CD14-positive monocyte (primary cell): ENCODE data around the gene GINS2. TPM values are rescaled to one million over a fixed set of nuclear protein-coding genes. Genes with fewer than 3 reads are reported as not detected.

Experiments
- DNase-seq, 3 donors: peaks; one replicate each; pipeline ENCODE4 v3.0.0-alpha.2; 2011 to 2022
- H2AFZ ChIP-seq: 2 replicates; pipeline ENCODE4 v1.6.0; 2012; ENCODE audit warnings: mild to moderate bottlenecking, low read depth, low read length, inconsistent platforms; ENCODE audit not compliant: insufficient read depth, poor library complexity, severe bottlenecking
- H3K27ac ChIP-seq, 2 donors: 1 replicate in 1 of 2; 2 replicates in 1 of 2; pipeline ENCODE4 v1.5.1; 2012 to 2013; ENCODE audit warnings: low read length in 2 of 2, control low read depth in 1 of 2, inconsistent platforms in 1 of 2, low read depth in 1 of 2, mild to moderate bottlenecking in 1 of 2
- H3K27me3 ChIP-seq, 2 donors: one replicate each; pipeline versions ENCODE4 v1.6.0 to v1.6.1; 2011 to 2013; ENCODE audit warnings: low read length in 2 of 2; ENCODE audit not compliant: control insufficient read depth in 2 of 2, insufficient read depth in 2 of 2
- H3K36me3 ChIP-seq, 2 donors: replicated peaks in 1 of 2; 1 replicate in 1 of 2; 2 replicates in 1 of 2; pipeline versions ENCODE4 v1.5.1 to v1.6.1; 2012 to 2013; ENCODE audit warnings: low read length in 2 of 2, control low read depth in 1 of 2, inconsistent platforms in 1 of 2, mild to moderate bottlenecking in 1 of 2; ENCODE audit not compliant: insufficient read depth in 2 of 2, control insufficient read depth in 1 of 2
- H3K4me1 ChIP-seq, 2 donors: 1 replicate in 1 of 2; 2 replicates in 1 of 2; pipeline versions ENCODE4 v1.5.1 to v1.6.1; 2012 to 2013; ENCODE audit warnings: low read length in 2 of 2, control low read depth in 1 of 2, inconsistent platforms in 1 of 2, mild to moderate bottlenecking in 1 of 2, moderate library complexity in 1 of 2; ENCODE audit not compliant: insufficient read depth in 2 of 2, control insufficient read depth in 1 of 2
- H3K4me2 ChIP-seq: replicated peaks from 2 replicates; pipeline ENCODE3; 2012; ENCODE audit warnings: low read length, moderate library complexity, mild to moderate bottlenecking; ENCODE audit not compliant: poor library complexity, severe bottlenecking; ENCODE audit errors: extremely low read depth
- H3K4me3 ChIP-seq, 3 experiments: fragments of 200-600 bp in 1 of 3; sonication (generic) in 1 of 3; replicated peaks in 1 of 3; 1 replicate in 2 of 3; 2 replicates in 1 of 3; pipeline ENCODE4 v1.5.1; 2011 to 2013; ENCODE audit warnings: low read length in 3 of 3, mild to moderate bottlenecking in 3 of 3, control low read depth in 2 of 3, low read depth in 2 of 3, inconsistent platforms in 1 of 3, moderate library complexity in 1 of 3
- H3K79me2 ChIP-seq: 2 replicates; pipeline ENCODE4 v1.6.0; 2012; ENCODE audit warnings: mild to moderate bottlenecking, control low read depth, inconsistent platforms, low read length, moderate library complexity; ENCODE audit not compliant: insufficient read depth
- H3K9ac ChIP-seq: 2 replicates; pipeline ENCODE4 v1.6.0; 2017; ENCODE audit warnings: low read length, mild to moderate bottlenecking; ENCODE audit not compliant: insufficient read depth, poor library complexity, severe bottlenecking
- H3K9me3 ChIP-seq, 2 donors: replicated peaks in 1 of 2; 1 replicate in 1 of 2; 2 replicates in 1 of 2; pipeline versions ENCODE4 v1.5.1 to v1.6.1; 2012 to 2013; ENCODE audit warnings: low read length in 2 of 2, control low read depth in 1 of 2; ENCODE audit not compliant: control insufficient read depth in 1 of 2, insufficient read depth in 1 of 2
- H4K20me1 ChIP-seq: 2 replicates; pipeline ENCODE4 v1.6.0; 2012; ENCODE audit warnings: mild to moderate bottlenecking, low read length, control low read depth, moderate library complexity; ENCODE audit not compliant: insufficient read depth
- H3K27ac Mint-ChIP-seq, 7 donors: one replicate each; pipeline ENCODE4 v1.8.0; 2020; ENCODE audit warnings: mild to moderate bottlenecking in 7 of 7, mixed read lengths in 7 of 7, moderate library complexity in 6 of 7, inconsistent platforms in 2 of 7
- H3K27me3 Mint-ChIP-seq, 3 donors: one replicate each; pipeline ENCODE4 v1.8.0; 2021 to 2022; ENCODE audit warnings: low read depth in 3 of 3, mild to moderate bottlenecking in 3 of 3, mixed read lengths in 3 of 3, moderate library complexity in 3 of 3, inconsistent platforms in 1 of 3
- H3K36me3 Mint-ChIP-seq, 2 donors: one replicate each; pipeline ENCODE4 v1.8.0; 2020; ENCODE audit warnings: mixed read lengths in 2 of 2, inconsistent platforms in 1 of 2, mild to moderate bottlenecking in 1 of 2
- H3K4me1 Mint-ChIP-seq: one replicate; pipeline ENCODE4 v1.8.0; 2020; ENCODE audit warnings: mild to moderate bottlenecking, mixed read lengths
- H3K4me3 Mint-ChIP-seq, 2 donors: one replicate each; pipeline ENCODE4 v1.8.0; 2020; ENCODE audit warnings: mild to moderate bottlenecking in 2 of 2, mixed read lengths in 2 of 2, moderate library complexity in 1 of 2
- H3K9me3 Mint-ChIP-seq, 7 donors: one replicate each; pipeline ENCODE4 v1.8.0; 2020 to 2022; ENCODE audit warnings: mixed read lengths in 7 of 7, mild to moderate bottlenecking in 6 of 7, moderate library complexity in 6 of 7, inconsistent platforms in 2 of 7
- CTCF ChIP-seq: fragments of 200-600 bp; IDR thresholded peaks from one replicate; pipeline ENCODE4 v1.8.0; 2022; ENCODE audit warnings: antibody characterized with exemption, mild to moderate bottlenecking
- WGBS: methylation state at CpG from one replicate; pipeline ENCODE4 v1.1.5; 2013; ENCODE audit warnings: missing lambda C conversion rate; ENCODE audit not compliant: insufficient coverage; 5-methylcytosine and 5-hydroxymethylcytosine counted together
- intact Hi-C, 2 donors: fragments of 100-400 bp; cut with micrococcal nuclease; formaldehyde crosslinking; loops; one replicate each; pipeline versions ENCODE4 v1.15.0 to v1.15.1; 2023
- polyA plus RNA-seq, 3 donors: library from polyadenylated mRNA; depleted of rRNA in 1 of 3; unstranded in 2 of 3; stranded (reverse) in 1 of 3; fragments of 300-500 nt in 2 of 3; fragments of >200 nt in 1 of 3; fragmentation: Illumina TruSeq in 2 of 3; gene quantifications; 1 replicate in 2 of 3; 2 replicates in 1 of 3; pipeline ENCODE4 v1.2.3, GENCODE V29; 2012 to 2021

GINS2 gene
- polyA plus RNA-seq, 3 donors: 0.13 to 0.28 TPM; not detected in 1

- peaks cover 78 to 80% of the 10 kb centered on the region in 2 donors for H3K4me1 ChIP-seq
- Mint-ChIP-seq H3K27me3 (peaks cover 0 to 4% (median 0%) of the 10 kb centered on the region in 3 donors), H3K27ac (peak overlapping the region in 6 of 7 donors; percentile 42 to 97 (median 96)), H3K9me3 (peaks cover 0 to 2% (median 0%) of the 10 kb centered on the region in 7 donors), H3K4me1 (peaks cover 75% of the 10 kb centered on the region), H3K36me3 (peaks cover 2 to 3% of the 10 kb centered on the region in 2 donors), H3K4me3 (peak overlapping the region; percentile 75 to 90)
- no peaks in the 10 kb centered on the region for H3K9me3 ChIP-seq
- H3K9ac ChIP-seq: peak overlapping the region; percentile 28
- H3K4me2 ChIP-seq: peak overlapping the region; percentile 82
- intact Hi-C loops: loop anchor here in 1 of 2 donors (10.0 kb wide), 1 partner anchor 180 kb away; no protein-coding TSS in a partner anchor
- H3K36me3 ChIP-seq: no peaks in the 10 kb centered on the region
- no peaks in the 10 kb centered on the region for H3K27me3 ChIP-seq
- 76% methylated on average over 10 of the region's 10 CpGs for WGBS
- H2AFZ ChIP-seq: peak overlapping the region; percentile 84
- TF ChIP-seq CTCF: no peak
- DNase-seq: no peak
- peaks cover 44% of the 10 kb centered on the region for H3K79me2 ChIP-seq
- peak overlapping the region in 2 of 3 experiments; percentile 17 to 72 for H3K4me3 ChIP-seq
- peak overlapping the region; percentile 79 to 83 for H3K27ac ChIP-seq
- H4K20me1 ChIP-seq: no peaks in the 10 kb centered on the region
Observed at GRCh38 chr16:85734311-85735017, 45.7 kb upstream of the GINS2 start.

- no peak for TF ChIP-seq CTCF
- Histone ChIP-seq H3K9me3 (no peaks in the 10 kb centered on the region), H3K36me3 (no peaks in the 10 kb centered on the region), H3K9ac (peak overlapping the region; percentile 44), H3K4me2 (peak overlapping the region; percentile 82), H4K20me1 (no peaks in the 10 kb centered on the region), H2AFZ (peak overlapping the region; percentile 70), H3K27me3 (no peaks in the 10 kb centered on the region), H3K79me2 (peaks cover 51% of the 10 kb centered on the region), H3K27ac (peak overlapping the region; percentile 79 to 83), H3K4me3 (peak overlapping the region; percentile 22 to 72 (median 38)), H3K4me1 (peaks cover 85 to 86% of the 10 kb centered on the region in 2 donors)
- H3K27ac Mint-ChIP-seq: peak overlapping the region; percentile 89 to 97 (median 96)
- peaks cover 82% of the 10 kb centered on the region for H3K4me1 Mint-ChIP-seq
- peaks cover 0 to 4% (median 0%) of the 10 kb centered on the region in 3 donors for H3K27me3 Mint-ChIP-seq
- intact Hi-C loops: loop anchor here in 1 of 2 donors (10.0 kb wide), 1 partner anchor 181 kb away; no protein-coding TSS in a partner anchor
- 19% methylated on average over 8 of the region's 11 CpGs for WGBS
- H3K36me3 Mint-ChIP-seq: no peaks in the 10 kb centered on the region
- DNase-seq: peak; percentile 58 to 68 (median 66)
- peak overlapping the region; percentile 75 to 90 for H3K4me3 Mint-ChIP-seq
- peaks cover 0 to 2% (median 0%) of the 10 kb centered on the region in 7 donors for H3K9me3 Mint-ChIP-seq
Observed at GRCh38 chr16:85733839-85734170, 45.1 kb upstream of the GINS2 start.
